Thyroid gland (tissue), 4 donors: ENCODE results near the gene NDUFA1.

Experiments used
- POLR2A ChIP-seq, 2 donors: fragments of 450-650 bp; IDR thresholded peaks; one replicate each; pipeline ENCODE4 v1.6.1; 2017; ENCODE audit warnings: antibody characterized with exemption in 2 of 2, mild to moderate bottlenecking in 2 of 2, moderate library complexity in 1 of 2
- TF ChIP-seq, protein P1 (sequence below), 6 experiments: fragments of 200-600 bp in 3 of 6; fragments of 450-650 bp in 3 of 6; sonication (generic) in 3 of 6; IDR thresholded peaks; one replicate each; pipeline ENCODE4 v1.5.1; 2016 to 2019; ENCODE audit warnings: antibody characterized with exemption in 6 of 6, mild to moderate bottlenecking in 2 of 6, inconsistent platforms in 1 of 6, moderate library complexity in 1 of 6

DNA sequence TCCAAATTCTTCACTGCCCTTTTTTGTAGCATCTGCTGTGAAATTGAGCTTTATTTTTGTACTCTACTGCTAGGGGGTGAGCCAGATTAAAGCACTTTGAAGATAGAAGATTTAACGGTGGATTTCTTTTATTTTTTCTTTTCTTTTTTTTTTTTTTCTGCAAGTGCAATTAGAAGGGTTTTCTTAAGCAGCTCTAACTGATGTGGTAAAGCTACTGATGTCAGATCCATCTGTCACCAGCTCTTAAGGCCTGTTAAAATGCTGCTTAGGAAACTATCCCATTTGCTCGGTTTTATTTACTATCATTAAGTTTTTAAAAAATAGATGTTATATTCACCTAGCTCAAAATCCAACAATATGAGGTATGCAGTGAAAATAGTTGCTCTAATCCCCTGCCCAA, 7.1 kb downstream of the NDUFA1 start:
- TF ChIP-seq, protein P1, sequence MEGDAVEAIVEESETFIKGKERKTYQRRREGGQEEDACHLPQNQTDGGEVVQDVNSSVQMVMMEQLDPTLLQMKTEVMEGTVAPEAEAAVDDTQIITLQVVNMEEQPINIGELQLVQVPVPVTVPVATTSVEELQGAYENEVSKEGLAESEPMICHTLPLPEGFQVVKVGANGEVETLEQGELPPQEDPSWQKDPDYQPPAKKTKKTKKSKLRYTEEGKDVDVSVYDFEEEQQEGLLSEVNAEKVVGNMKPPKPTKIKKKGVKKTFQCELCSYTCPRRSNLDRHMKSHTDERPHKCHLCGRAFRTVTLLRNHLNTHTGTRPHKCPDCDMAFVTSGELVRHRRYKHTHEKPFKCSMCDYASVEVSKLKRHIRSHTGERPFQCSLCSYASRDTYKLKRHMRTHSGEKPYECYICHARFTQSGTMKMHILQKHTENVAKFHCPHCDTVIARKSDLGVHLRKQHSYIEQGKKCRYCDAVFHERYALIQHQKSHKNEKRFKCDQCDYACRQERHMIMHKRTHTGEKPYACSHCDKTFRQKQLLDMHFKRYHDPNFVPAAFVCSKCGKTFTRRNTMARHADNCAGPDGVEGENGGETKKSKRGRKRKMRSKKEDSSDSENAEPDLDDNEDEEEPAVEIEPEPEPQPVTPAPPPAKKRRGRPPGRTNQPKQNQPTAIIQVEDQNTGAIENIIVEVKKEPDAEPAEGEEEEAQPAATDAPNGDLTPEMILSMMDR (IDR thresholded peaks at IDR 0.05): no peak
- no peak for TF ChIP-seq POLR2A (IDR thresholded peaks at IDR 0.05)
